Aortic smooth muscle cell (primary cell): ENCODE measurements around the gene ARL6IP1. TPM values are rescaled to one million over a fixed set of nuclear protein-coding genes. Genes with fewer than 3 reads are reported as not detected.

ENCODE experiments used
- total RNA-seq: library from RNA; depleted of rRNA; stranded (reverse); fragments of >200 nt; gene quantifications from 2 replicates; pipeline ENCODE4 v1.2.3, GENCODE V29; 2014

Gene ARL6IP1
- total RNA-seq = 325 and 390 TPM in 2 replicates

GRCh38 chr16:18801145-18801972 is at the start of gene ARL6IP1:
ARL6IP1 (minus strand) TSS chr16:18801549; CDS start chr16:18801466, 83 bp downstream.

GRCh38 chr16:18789850-18790706 is 11.3 kb downstream of the ARL6IP1 start, which contains the start of gene RPS15A:
RPS15A (minus strand) TSS chr16:18790334; CDS start chr16:18789113, 1,221 bp downstream.

Other genes with a start within 250 kb of the ARL6IP1 start
- 239 and 242 TPM in 2 replicates for gene NOMO2, start 239.5 kb downstream of the ARL6IP1 start, total RNA-seq
- 1,508 and 1,598 TPM in 2 replicates for gene RPS15A, start 11.2 kb downstream of the ARL6IP1 start, total RNA-seq
- 47.6 and 52.2 TPM in 2 replicates for gene SMG1, start 124.9 kb upstream of the ARL6IP1 start, total RNA-seq
- 0.87 and 1.1 TPM in 2 replicates for gene TMC7, start 182.4 kb upstream of the ARL6IP1 start, total RNA-seq